A549 (cell line): ENCODE results near the gene CFAP99. TPM values are rescaled to one million over a fixed set of nuclear protein-coding genes. Genes with fewer than 3 reads are reported as not detected.

Experiments
- ATAC-seq, 2 experiments: fragments of 200-7000 bp in 1 of 2; fragments of >200 bp in 1 of 2; cut with Nextera tagmentation in 1 of 2; cut with Tn5 transposase in 1 of 2; 3 replicates each; pipeline versions ENCODE4 v1.8.0 to v1.9.1; 2018 to 2020; ENCODE audit warnings: mild to moderate bottlenecking in 1 of 2, moderate library complexity in 1 of 2
- CTCF ChIA-PET: fragments of 300-600 bp; sonication (Branson Sonifier 250); formaldehyde crosslinking; extraction: SDS; loops from one replicate; lab custom pipeline; 2021; ENCODE audit warnings: antibody characterized with exemption, inconsistent platforms; lab: Yijun Ruan, JAX
- POLR2A ChIA-PET: fragments of 350-600 bp; formaldehyde crosslinking; extraction: SDS; loops from one replicate; lab custom pipeline; 2021; ENCODE audit warnings: antibody characterized with exemption, inconsistent platforms; lab: Yijun Ruan, JAX
- DNase-seq, 2 experiments: peaks; one replicate each; pipeline versions ENCODE4 v3.0.0 to v3.0.0-alpha.2; 2011 to 2016; ENCODE audit warnings: low read depth in 1 of 2, low spot score in 1 of 2
- FAIRE-seq: peaks from 2 replicates; lab custom pipeline; 2011; peaks lifted over from hg19 to GRCh38; lab: Jason Lieb, UNC
- H3K27ac ChIP-seq, 2 experiments: fragments of >200 bp; sonication (Bioruptor Twin); formaldehyde crosslinking; 3 replicates each; pipeline ENCODE4 v1.5.1; 2016 to 2017
- H3K4me1 ChIP-seq: fragments of >200 bp; sonication (Bioruptor Twin); formaldehyde crosslinking; 3 replicates; pipeline ENCODE4 v1.6.1; 2016
- H3K4me2 ChIP-seq: fragments of >200 bp; sonication (Bioruptor Twin); formaldehyde crosslinking; 3 replicates; pipeline ENCODE4 v1.6.1; 2016
- H3K4me3 ChIP-seq: fragments of >200 bp; sonication (Bioruptor Twin); formaldehyde crosslinking; 3 replicates; pipeline ENCODE4 v1.5.1; 2016
- H3K9me3 ChIP-seq: fragments of >200 bp; sonication (Bioruptor Twin); formaldehyde crosslinking; 3 replicates; pipeline ENCODE4 v1.6.1; 2016
- CBX2 ChIP-seq: fragments of 200-600 bp; sonication (generic); IDR thresholded peaks from 2 replicates; pipeline ENCODE4 v1.6.1; 2016; ENCODE audit warnings: low read depth, mild to moderate bottlenecking, borderline replicate concordance
- CEBPB ChIP-seq, 2 experiments: fragments of >200 bp in 1 of 2; sonication (Bioruptor Twin) in 1 of 2; formaldehyde crosslinking in 1 of 2; IDR thresholded peaks; 2 replicates each; pipeline ENCODE4 v1.6.1; 2012 to 2016
- EHF ChIP-seq: fragments of 250-450 bp; sonication (Bioruptor Pico); IDR thresholded peaks from 2 replicates; pipeline ENCODE4 v1.5.0; 2020; ENCODE audit warnings: mild to moderate bottlenecking
- EHMT2 ChIP-seq: fragments of 200-600 bp; sonication (generic); IDR thresholded peaks from 2 replicates; pipeline ENCODE4 v1.6.1; 2016; ENCODE audit warnings: antibody characterized with exemption, low read depth, mild to moderate bottlenecking, moderate library complexity
- ESRRA ChIP-seq: fragments of 150-350 bp; IDR thresholded peaks from 2 replicates; pipeline ENCODE4 v1.6.1; 2014; ENCODE audit warnings: mild to moderate bottlenecking, low read length, borderline replicate concordance
- HOXA7 ChIP-seq: fragments of 250-450 bp; sonication (Bioruptor Pico); IDR thresholded peaks from 2 replicates; pipeline ENCODE4 v1.5.0; 2020; ENCODE audit warnings: mild to moderate bottlenecking, moderate library complexity
- JUNB ChIP-seq: fragments of >200 bp; sonication (Bioruptor Twin); formaldehyde crosslinking; IDR thresholded peaks from 2 replicates; pipeline ENCODE4 v1.6.1; 2016
- MAZ ChIP-seq: fragments of 150-350 bp; IDR thresholded peaks from 2 replicates; pipeline ENCODE4 v1.6.1; 2014; ENCODE audit warnings: antibody characterized with exemption, low read depth, low read length, borderline replicate concordance
- MYC ChIP-seq: IDR thresholded peaks from 2 replicates; pipeline ENCODE4 v1.6.1; 2012; ENCODE audit warnings: mild to moderate bottlenecking, inconsistent platforms, low read length, improper control_type of control experiment, borderline replicate concordance
- NPAS2 ChIP-seq: fragments of 250-450 bp; sonication (Bioruptor Pico); IDR thresholded peaks from 2 replicates; pipeline ENCODE4 v1.8.0; 2022; ENCODE audit warnings: mild to moderate bottlenecking, moderate library complexity, borderline replicate concordance
- PHF8 ChIP-seq: fragments of 200-600 bp; sonication (generic); IDR thresholded peaks from 2 replicates; pipeline ENCODE4 v1.6.1; 2016; ENCODE audit warnings: low read depth, mild to moderate bottlenecking, antibody characterized with exemption, moderate library complexity, borderline replicate concordance
- TFCP2L1 ChIP-seq: fragments of 250-450 bp; sonication (Bioruptor Pico); IDR thresholded peaks from 2 replicates; pipeline ENCODE4 v1.5.0; 2021; ENCODE audit warnings: mild to moderate bottlenecking
- ZSCAN20 ChIP-seq: fragments of 250-450 bp; sonication (Bioruptor Pico); IDR thresholded peaks from 2 replicates; pipeline ENCODE4 v1.8.0; 2022; ENCODE audit warnings: mild to moderate bottlenecking, moderate library complexity
- WGBS: methylation state at CpG from one replicate; pipeline ENCODE4 v1.1.6; 2017; ENCODE audit errors: missing lambda C conversion rate; 5-methylcytosine and 5-hydroxymethylcytosine counted together
- polyA plus RNA-seq, 4 experiments: library from polyadenylated mRNA; depleted of rRNA in 3 of 4; stranded (reverse); fragments of >200 nt; fragmentation: RNase III in 1 of 4; extraction: RNeasy Plus Mini Kit Qiagen cat#74134 plus additional on column Dnase treatment in 1 of 4; gene quantifications; 2 replicates in 3 of 4; 3 replicates in 1 of 4; pipeline ENCODE4 v1.2.3, GENCODE V29; 2011 to 2017
- TF ChIP-seq, protein P1 (sequence below): fragments of 200-600 bp; sonication (generic); IDR thresholded peaks from 2 replicates; pipeline ENCODE4 v1.6.1; 2016; ENCODE audit warnings: antibody characterized with exemption, mild to moderate bottlenecking, moderate library complexity
- TF ChIP-seq, protein P2 (sequence below): IDR thresholded peaks from 2 replicates; pipeline ENCODE4 v1.6.1; 2012
- TF ChIP-seq, protein P3 (sequence below): IDR thresholded peaks from 2 replicates; pipeline ENCODE4 v1.6.1; 2012; ENCODE audit warnings: low read depth, borderline replicate concordance
- TF ChIP-seq, protein P4 (sequence below): fragments of >200 bp; sonication (Bioruptor Twin); formaldehyde crosslinking; IDR thresholded peaks from 2 replicates; pipeline ENCODE4 v1.6.1; 2016
- TF ChIP-seq, protein P5 (sequence below): fragments of >200 bp; sonication (Bioruptor Twin); formaldehyde crosslinking; IDR thresholded peaks from 3 replicates; pipeline ENCODE4 v1.5.1; 2016
- TF ChIP-seq, protein P6 (sequence below): fragments of 150-350 bp; IDR thresholded peaks from 2 replicates; pipeline ENCODE4 v1.6.1; 2014; ENCODE audit warnings: low read depth, mild to moderate bottlenecking, low read length

Gene CFAP99
- polyA plus RNA-seq, 2 of the 4 experiments (the other 2 are of a cell fraction), result 0.09 TPM; not detected in 1

DNA sequence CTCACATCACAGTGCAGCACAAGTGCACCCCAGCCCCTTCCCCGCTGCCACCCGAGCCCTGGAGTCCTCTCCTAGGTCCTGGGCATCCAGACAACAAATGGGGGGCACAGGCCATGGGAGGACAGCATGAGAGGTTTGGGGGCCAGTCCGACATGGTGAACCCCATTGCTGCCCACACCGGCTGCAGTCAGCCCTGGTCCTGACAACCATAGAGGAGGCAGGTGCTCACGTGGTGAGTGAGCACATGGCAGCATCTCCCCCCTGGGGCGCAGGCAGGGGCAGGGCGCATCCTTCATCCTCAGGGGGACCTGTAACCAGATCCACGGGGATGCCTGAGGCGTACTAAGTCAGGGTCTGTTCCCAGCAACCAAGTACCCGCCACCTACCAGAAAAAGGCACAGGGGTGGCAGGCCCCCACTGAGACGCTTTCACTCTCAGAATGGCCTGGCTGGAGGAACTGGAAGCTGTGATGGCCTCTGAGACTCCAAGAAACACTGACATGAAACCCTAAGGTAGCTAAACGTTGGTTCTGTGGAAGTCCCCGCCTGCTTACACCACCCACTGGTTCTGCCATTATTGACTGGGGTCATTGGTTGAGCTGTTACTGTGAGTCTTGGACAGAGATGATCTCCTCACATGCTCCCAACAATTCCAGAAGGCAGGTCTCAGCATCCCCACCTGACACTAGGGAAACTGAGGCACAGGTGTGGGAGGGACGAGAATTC, 6.8 kb upstream of the CFAP99 start:
- POLR2A ChIA-PET, result interaction anchor here (0.6 to 2.1 kb wide), 3 partner anchors 57 to 169 kb away, joined by 3 to 10 read pairs (median 4); partner anchors contain the start of genes MXD4 and RNF4
- Histone ChIP-seq H3K4me2 (peak overlapping the region; percentile 90), H3K27ac (peak overlapping the region; percentile 87 to 91), H3K4me1 (peaks cover 24% of the 10 kb centered on the region)
- ATAC-seq (no peak), FAIRE-seq (no peak)
- WGBS, result 80% methylated on average over 8 of the region's 14 CpGs
- no peak for TF ChIP-seq MAZ
- no peak for TF ChIP-seq CEBPB (IDR thresholded peaks at IDR 0.05)
- TF ChIP-seq ZSCAN20, result no peak
- TF ChIP-seq, protein P1, sequence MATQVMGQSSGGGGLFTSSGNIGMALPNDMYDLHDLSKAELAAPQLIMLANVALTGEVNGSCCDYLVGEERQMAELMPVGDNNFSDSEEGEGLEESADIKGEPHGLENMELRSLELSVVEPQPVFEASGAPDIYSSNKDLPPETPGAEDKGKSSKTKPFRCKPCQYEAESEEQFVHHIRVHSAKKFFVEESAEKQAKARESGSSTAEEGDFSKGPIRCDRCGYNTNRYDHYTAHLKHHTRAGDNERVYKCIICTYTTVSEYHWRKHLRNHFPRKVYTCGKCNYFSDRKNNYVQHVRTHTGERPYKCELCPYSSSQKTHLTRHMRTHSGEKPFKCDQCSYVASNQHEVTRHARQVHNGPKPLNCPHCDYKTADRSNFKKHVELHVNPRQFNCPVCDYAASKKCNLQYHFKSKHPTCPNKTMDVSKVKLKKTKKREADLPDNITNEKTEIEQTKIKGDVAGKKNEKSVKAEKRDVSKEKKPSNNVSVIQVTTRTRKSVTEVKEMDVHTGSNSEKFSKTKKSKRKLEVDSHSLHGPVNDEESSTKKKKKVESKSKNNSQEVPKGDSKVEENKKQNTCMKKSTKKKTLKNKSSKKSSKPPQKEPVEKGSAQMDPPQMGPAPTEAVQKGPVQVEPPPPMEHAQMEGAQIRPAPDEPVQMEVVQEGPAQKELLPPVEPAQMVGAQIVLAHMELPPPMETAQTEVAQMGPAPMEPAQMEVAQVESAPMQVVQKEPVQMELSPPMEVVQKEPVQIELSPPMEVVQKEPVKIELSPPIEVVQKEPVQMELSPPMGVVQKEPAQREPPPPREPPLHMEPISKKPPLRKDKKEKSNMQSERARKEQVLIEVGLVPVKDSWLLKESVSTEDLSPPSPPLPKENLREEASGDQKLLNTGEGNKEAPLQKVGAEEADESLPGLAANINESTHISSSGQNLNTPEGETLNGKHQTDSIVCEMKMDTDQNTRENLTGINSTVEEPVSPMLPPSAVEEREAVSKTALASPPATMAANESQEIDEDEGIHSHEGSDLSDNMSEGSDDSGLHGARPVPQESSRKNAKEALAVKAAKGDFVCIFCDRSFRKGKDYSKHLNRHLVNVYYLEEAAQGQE, result no peak
- TF ChIP-seq PHF8, result no peak
- TF ChIP-seq, protein P2, sequence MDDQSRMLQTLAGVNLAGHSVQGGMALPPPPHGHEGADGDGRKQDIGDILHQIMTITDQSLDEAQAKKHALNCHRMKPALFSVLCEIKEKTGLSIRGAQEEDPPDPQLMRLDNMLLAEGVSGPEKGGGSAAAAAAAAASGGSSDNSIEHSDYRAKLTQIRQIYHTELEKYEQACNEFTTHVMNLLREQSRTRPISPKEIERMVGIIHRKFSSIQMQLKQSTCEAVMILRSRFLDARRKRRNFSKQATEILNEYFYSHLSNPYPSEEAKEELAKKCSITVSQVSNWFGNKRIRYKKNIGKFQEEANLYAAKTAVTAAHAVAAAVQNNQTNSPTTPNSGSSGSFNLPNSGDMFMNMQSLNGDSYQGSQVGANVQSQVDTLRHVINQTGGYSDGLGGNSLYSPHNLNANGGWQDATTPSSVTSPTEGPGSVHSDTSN, result no peak
- no peak for TF ChIP-seq JUNB
- TF ChIP-seq CBX2, result no peak
- TF ChIP-seq, protein P3, sequence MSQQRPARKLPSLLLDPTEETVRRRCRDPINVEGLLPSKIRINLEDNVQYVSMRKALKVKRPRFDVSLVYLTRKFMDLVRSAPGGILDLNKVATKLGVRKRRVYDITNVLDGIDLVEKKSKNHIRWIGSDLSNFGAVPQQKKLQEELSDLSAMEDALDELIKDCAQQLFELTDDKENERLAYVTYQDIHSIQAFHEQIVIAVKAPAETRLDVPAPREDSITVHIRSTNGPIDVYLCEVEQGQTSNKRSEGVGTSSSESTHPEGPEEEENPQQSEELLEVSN, result no peak
- TF ChIP-seq ESRRA, result no peak
- no peak for TF ChIP-seq EHF (CRISPR knock-in tag)
- TF ChIP-seq MYC, result no peak
- TF ChIP-seq NPAS2 (CRISPR knock-in tag), result no peak
- TF ChIP-seq, protein P4, sequence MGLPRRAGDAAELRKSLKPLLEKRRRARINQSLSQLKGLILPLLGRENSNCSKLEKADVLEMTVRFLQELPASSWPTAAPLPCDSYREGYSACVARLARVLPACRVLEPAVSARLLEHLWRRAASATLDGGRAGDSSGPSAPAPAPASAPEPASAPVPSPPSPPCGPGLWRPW, result no peak
- TF ChIP-seq, protein P5, sequence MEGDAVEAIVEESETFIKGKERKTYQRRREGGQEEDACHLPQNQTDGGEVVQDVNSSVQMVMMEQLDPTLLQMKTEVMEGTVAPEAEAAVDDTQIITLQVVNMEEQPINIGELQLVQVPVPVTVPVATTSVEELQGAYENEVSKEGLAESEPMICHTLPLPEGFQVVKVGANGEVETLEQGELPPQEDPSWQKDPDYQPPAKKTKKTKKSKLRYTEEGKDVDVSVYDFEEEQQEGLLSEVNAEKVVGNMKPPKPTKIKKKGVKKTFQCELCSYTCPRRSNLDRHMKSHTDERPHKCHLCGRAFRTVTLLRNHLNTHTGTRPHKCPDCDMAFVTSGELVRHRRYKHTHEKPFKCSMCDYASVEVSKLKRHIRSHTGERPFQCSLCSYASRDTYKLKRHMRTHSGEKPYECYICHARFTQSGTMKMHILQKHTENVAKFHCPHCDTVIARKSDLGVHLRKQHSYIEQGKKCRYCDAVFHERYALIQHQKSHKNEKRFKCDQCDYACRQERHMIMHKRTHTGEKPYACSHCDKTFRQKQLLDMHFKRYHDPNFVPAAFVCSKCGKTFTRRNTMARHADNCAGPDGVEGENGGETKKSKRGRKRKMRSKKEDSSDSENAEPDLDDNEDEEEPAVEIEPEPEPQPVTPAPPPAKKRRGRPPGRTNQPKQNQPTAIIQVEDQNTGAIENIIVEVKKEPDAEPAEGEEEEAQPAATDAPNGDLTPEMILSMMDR, result no peak
- TF ChIP-seq, all 56 proteins: peak for 0
- DNase-seq, result no peak
- H3K9me3 ChIP-seq, result no peaks in the 10 kb centered on the region
- peak overlapping the region; percentile 42; the same call in 1 of the 3 replicates for H3K4me3 ChIP-seq
- CTCF ChIA-PET, result interaction anchor here (0.7 to 5.2 kb wide), 11 partner anchors 10 to 192 kb away, joined by 3 to 34 read pairs (median 5); partner anchors contain the start of genes HAUS3, POLN and RNF4

DNA sequence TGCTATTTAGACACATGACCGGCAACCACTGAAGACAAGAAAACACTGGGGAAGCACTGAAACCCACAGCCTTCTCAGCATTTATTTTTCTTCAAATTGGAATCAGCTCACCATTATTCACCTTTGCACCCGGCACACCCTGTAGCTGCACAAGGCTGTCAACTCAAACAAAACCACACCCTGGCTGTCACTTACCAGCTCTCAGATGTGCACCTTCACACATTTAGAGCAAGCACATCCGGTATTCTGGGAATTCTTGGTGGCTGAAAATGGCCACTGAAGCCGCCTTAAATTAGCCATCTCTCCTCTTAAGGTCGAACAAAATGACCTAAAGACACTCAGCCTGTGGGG, 6.2 kb upstream of the CFAP99 start:
- Histone ChIP-seq H3K4me1 (peaks cover 24% of the 10 kb centered on the region), H3K9me3 (no peaks in the 10 kb centered on the region), H3K4me2 (peak overlapping the region; percentile 90), H3K4me3 (peak overlapping the region; percentile 42), H3K27ac (peak overlapping the region; percentile 87 to 91)
- ChIA-PET POLR2A (interaction anchor here (0.6 to 2.1 kb wide), 5 partner anchors 12 to 169 kb away, joined by 3 to 10 read pairs (median 3); partner anchors contain the start of genes MXD4 and RNF4), CTCF (interaction anchor here (0.7 to 5.2 kb wide), 11 partner anchors 9 to 192 kb away, joined by 3 to 34 read pairs (median 5); partner anchors contain the start of genes HAUS3, POLN and RNF4)
- FAIRE-seq (no peak), ATAC-seq (peak; percentile 2 to 5; a peak in 3 of 6 replicates), DNase-seq (peak in 1 of 2 experiments; percentile 50)
- TF ChIP-seq CBX2 (no peak), EHMT2 (no peak), HOXA7 (CRISPR knock-in tag) (no peak), TFCP2L1 (no peak), ESRRA (no peak)
- TF ChIP-seq, protein P6, sequence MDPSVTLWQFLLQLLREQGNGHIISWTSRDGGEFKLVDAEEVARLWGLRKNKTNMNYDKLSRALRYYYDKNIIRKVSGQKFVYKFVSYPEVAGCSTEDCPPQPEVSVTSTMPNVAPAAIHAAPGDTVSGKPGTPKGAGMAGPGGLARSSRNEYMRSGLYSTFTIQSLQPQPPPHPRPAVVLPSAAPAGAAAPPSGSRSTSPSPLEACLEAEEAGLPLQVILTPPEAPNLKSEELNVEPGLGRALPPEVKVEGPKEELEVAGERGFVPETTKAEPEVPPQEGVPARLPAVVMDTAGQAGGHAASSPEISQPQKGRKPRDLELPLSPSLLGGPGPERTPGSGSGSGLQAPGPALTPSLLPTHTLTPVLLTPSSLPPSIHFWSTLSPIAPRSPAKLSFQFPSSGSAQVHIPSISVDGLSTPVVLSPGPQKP, result no peak
- WGBS, result 17% methylated on average over 5 of the region's 5 CpGs
